Fibroblast of skin of left biceps (primary cell): Measurements from ENCODE around the gene ACTRT3.
A peak's percentile ranks its signal among the peaks of the same experiment; 100 is the strongest.
"Not testable (repeated sequence)": the region's sequence is repeated elsewhere in the genome, so short reads cannot be mapped to it uniquely, and the experiment has no call there.

Experiments
- DNase-seq, 2 experiments: peaks; one replicate each; pipeline ENCODE4 v3.0.0-alpha.2; 2013; ENCODE audit warnings: low read depth in 2 of 2

ACTRT3 gene

GRCh38 chr3:169772897-169773816 lies 3.8 kb upstream of the ACTRT3 start, which contains the start of gene MYNN:
Gene MYNN, plus strand, starts transcription at chr3:169773396. Its CDS starts 900 bp downstream, at chr3:169774296.
- peak in 1 of 2 experiments; percentile 60 for DNase-seq

- DNase-seq, result no peak
Measured at GRCh38 chr3:169772305-169772896, 3.0 kb upstream of the ACTRT3 start.

DNA sequence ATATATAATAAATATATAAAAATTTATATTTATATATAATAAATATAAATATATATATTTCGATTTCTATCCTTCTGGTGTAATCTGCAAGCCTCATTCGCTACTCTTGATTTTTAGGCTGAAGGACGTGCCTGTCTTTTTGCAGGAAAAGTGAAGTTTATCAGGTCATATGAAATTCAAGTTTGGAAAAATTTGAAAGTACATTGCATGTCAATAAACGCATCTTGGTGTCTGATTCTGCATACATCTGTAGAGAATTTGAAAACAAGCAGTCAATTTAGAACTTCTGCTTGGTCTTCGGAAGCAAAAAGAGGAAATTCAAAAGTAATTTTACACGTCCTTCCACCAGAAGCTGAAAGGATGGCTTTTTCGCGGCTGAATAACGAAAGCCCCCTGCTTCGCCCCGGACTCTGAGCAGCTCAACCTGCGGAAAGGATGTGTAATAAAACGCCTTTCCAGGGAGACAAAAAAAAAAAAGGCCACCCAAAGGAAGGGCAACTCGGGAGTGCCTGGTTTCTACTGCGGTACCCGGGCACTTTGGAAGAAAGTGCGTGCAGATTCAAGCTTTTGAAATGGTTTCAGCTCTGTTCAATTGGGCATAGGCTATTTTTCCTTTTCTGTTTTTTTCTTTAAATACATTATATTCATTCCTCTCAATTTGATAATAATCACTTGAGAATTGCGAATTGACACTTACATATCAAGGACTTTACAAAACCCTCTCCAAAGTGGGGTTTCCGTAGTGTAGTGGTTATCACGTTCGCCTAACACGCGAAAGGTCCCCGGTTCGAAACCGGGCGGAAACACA lies 2.3 kb upstream of the ACTRT3 start:
- DNase-seq, result peak in 1 of 2 experiments; percentile 49

GRCh38 chr3:169764882-169765612 lies 4.3 kb downstream of the ACTRT3 start, which contains the start of gene TERC:
Gene TERC, minus strand, starts transcription at chr3:169765060.
- peak; percentile 82 to 83 for DNase-seq

GRCh38 chr3:169764312-169764881 lies 5.0 kb downstream of the ACTRT3 start:
- no peak for DNase-seq

- DNase-seq, result no peak
Measured at GRCh38 chr3:169760479-169760878, 8.9 kb downstream of the ACTRT3 start.

DNA sequence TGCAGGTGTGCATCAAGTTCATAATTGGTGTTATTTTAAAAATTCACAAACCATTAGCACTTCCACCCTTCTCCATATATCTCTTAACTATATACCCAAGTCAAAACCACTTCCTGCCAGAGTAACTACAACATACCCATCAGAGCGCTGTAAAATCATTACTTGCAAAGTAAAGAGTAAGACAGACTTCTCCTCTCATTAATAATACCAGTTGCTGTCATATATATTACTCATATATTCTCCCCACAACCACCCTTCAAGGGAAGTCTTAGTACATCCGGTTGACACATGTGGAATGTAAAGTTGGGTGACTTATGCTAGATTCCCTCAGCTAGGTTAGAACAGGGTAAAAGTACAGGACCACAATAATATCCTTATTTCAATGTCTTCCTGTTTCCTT lies 10.1 kb downstream of the ACTRT3 start:
- DNase-seq, result no peak

- no peak for DNase-seq
Measured at GRCh38 chr3:169758359-169758994, 10.9 kb downstream of the ACTRT3 start.

DNA sequence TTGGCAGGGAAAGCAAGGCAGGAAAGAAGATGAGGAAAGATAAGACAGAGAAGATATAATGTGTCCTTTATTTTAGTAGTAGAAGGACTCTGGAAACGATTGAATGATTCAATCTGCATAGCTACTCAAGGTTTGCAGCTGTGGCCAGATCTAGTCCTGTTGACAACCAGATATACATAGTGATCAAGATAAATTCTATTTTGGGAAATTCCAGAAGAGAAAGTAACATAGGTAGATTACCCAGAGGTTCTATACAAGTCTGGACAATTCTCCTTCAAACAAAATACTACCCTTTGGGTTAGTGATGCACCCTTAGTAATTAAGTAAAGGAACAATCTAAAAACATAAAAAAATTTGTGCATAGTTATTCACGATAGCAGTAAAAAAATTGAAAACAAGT lies 13.9 kb downstream of the ACTRT3 start:
- DNase-seq, result no peak

GRCh38 chr3:169754711-169755110 lies 14.7 kb downstream of the ACTRT3 start:
- DNase-seq, result no peak

DNA sequence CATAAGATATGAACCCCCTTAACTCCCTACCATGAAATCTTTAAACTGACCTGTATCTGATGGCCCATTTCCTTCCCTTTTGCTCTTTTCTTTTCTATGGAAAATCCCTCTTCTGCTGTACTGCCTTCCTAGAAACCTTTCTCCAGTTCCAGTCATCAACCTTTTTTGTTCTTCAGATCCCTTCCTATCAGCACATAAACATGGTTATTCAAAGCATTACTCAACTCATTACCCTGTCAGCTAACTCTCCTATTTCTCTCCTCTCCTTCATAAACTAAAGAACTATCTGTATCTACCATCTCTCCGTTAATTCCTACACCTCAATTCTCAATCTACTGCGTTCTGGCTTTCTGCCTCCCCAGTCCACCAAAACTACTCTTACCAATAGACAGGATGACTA lies 17.5 kb downstream of the ACTRT3 start:
- no peak for DNase-seq

GRCh38 chr3:169750665-169751064 lies 18.7 kb downstream of the ACTRT3 start:
- no peak for DNase-seq

- DNase-seq, result no peak
Measured at GRCh38 chr3:169748670-169749069, 20.7 kb downstream of the ACTRT3 start.

- no peak for DNase-seq
Measured at GRCh38 chr3:169746924-169747323, 22.4 kb downstream of the ACTRT3 start.

GRCh38 chr3:169744366-169745054 lies 24.9 kb downstream of the ACTRT3 start:
- no peak for DNase-seq

DNA sequence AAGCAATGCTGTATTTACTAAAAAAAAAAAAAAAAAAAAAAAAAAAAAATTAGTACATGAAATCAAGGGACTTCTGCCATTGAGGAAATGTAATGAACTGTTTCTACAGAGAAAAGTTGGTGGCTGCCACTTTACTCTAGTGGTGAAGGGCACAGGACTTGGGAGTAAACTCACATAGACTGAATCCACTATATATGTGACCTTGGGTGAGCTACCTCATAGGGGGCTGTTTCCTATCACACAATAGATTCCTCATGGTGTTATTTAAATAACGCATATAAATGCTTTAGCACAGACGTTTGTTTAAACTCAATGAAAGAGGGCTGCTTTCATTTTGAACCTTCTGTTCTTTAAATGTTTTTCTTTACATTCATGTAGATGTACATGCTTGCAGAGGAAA lies 30.3 kb downstream of the ACTRT3 start:
- DNase-seq, result no peak

GRCh38 chr3:169731857-169732256 lies 37.5 kb downstream of the ACTRT3 start:
- not testable (repeated sequence) for DNase-seq

DNA sequence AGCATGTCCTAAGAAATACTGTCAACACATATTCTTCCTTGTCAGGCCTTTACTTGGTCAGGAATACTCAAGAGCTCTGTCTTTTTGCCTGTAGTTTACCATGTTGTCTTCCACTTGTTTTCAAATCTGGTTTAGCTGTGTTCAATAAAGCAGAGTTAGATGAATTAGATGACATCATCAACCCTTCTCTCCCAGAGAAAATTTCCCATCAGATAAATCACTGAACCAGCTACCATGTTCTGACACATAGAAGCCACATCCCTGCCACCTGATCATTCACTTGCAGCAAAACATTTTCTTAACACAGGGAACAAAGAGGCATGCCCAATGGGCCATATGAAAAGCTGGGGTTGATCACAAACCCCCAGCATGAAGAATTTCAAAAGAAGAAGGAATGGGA lies 46.6 kb downstream of the ACTRT3 start:
- DNase-seq, result no peak

GRCh38 chr3:169718415-169718814 lies 50.9 kb downstream of the ACTRT3 start:
- not testable (repeated sequence) for DNase-seq
